ENCODE results near the gene VPS37B.

VPS37B gene

GRCh38 chr12:122887819-122888212 is 8.1 kb downstream of the VPS37B start:
- H3K4me1 ChIP-seq: peaks cover 0 to 71% (median 50%) of the 10 kb centered on the region in 4 donors
- intact Hi-C loops (cut with DNase I; ENCODE audit: low total_unique reads): no loop called here
- no peak overlapping the region for H3K27ac ChIP-seq
- DNase-seq: no peak
- no peak overlapping the region for H3K4me3 ChIP-seq
- no peaks in the 10 kb centered on the region for H3K9me3 ChIP-seq
- TF ChIP-seq, protein P1, sequence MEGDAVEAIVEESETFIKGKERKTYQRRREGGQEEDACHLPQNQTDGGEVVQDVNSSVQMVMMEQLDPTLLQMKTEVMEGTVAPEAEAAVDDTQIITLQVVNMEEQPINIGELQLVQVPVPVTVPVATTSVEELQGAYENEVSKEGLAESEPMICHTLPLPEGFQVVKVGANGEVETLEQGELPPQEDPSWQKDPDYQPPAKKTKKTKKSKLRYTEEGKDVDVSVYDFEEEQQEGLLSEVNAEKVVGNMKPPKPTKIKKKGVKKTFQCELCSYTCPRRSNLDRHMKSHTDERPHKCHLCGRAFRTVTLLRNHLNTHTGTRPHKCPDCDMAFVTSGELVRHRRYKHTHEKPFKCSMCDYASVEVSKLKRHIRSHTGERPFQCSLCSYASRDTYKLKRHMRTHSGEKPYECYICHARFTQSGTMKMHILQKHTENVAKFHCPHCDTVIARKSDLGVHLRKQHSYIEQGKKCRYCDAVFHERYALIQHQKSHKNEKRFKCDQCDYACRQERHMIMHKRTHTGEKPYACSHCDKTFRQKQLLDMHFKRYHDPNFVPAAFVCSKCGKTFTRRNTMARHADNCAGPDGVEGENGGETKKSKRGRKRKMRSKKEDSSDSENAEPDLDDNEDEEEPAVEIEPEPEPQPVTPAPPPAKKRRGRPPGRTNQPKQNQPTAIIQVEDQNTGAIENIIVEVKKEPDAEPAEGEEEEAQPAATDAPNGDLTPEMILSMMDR (IDR thresholded peaks at IDR 0.05): no peak
- H3K27me3 ChIP-seq: no peaks in the 10 kb centered on the region
- no peaks in the 10 kb centered on the region for H3K36me3 ChIP-seq

DNA sequence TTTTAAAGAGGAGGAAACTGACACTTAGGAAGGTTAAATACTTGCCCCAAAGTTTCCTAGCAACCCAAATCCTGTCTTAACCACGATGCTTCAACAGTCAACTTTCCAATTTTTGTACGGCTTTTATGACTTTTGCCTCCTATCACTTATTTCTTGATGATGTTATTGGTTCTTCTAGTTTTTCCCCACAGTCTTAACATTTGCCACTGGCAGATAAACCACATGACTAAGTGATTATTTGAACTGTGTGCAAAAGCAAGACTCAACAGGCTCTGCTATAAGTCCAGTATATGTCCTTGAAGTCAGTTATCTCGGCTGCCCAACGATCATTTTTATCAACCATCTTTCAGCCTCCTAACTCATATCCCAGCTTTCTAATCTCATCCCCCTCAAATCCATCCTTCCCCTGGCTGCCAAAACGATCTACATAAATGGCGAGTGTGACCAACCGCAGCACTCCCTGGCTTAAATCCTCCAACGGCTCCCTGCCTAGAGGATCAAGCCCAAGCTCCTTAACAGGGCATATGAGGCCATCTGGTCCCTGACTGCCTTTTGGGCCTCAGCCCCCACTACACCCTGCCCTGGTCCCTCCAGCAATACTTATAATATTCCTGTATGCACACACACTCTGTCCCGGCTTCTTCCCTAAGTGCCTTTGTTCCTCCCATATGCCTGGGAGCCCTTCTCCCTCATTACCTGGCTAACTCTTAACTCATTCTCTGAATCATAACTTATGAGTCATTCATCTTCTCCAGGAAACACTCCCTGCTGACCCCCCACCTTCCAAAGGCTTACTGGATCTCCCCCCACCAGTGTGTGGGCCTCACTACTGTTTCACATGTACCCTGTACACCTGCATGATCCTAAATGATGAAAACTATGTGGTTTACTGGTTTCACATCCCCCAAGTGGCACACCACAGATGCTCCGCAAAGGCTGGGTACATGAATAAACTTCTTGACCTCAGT is 8.8 kb downstream of the VPS37B start:
- intact Hi-C loops (cut with DNase I; ENCODE audit: low total_unique reads): no loop called here
- DNase-seq: no peak
- Histone ChIP-seq H3K27ac (no peak overlapping the region), H3K4me1 (peaks cover 0 to 65% (median 47%) of the 10 kb centered on the region in 4 donors), H3K36me3 (no peaks in the 10 kb centered on the region), H3K9me3 (no peaks in the 10 kb centered on the region), H3K4me3 (no peak overlapping the region), H3K27me3 (no peaks in the 10 kb centered on the region)
- TF ChIP-seq, protein P1 (IDR thresholded peaks at IDR 0.05): no peak

DNA sequence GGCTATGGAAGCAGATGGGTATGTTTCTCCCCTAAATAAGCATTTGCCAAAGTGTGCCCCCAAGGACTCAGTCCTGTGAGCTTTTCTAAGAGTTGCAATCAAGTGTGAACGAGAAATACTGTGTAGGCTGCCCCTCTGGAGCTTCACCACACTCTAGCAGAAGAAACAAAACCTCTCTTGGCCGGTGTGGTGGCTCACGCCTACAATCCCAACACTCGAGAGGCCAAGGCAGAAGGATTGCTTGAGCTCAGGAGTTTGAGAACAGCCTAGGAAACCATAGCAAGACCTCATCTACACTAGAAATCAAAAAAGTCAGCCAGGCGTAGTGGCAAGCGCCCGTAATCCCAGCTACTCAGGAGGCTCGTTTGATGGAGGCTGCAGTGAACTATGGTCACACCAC is 9.8 kb downstream of the VPS37B start:
- H3K27ac ChIP-seq: no peak overlapping the region
- no peaks in the 10 kb centered on the region for H3K27me3 ChIP-seq
- DNase-seq: no peak
- H3K36me3 ChIP-seq: no peaks in the 10 kb centered on the region
- H3K9me3 ChIP-seq: no peaks in the 10 kb centered on the region
- intact Hi-C loops (cut with DNase I; ENCODE audit: low total_unique reads): no loop called here
- no peak overlapping the region for H3K4me3 ChIP-seq
- TF ChIP-seq, protein P1 (IDR thresholded peaks at IDR 0.05): no peak
- H3K4me1 ChIP-seq: peaks cover 0 to 59% (median 43%) of the 10 kb centered on the region in 4 donors

GRCh38 chr12:122884860-122885259 is 11.1 kb downstream of the VPS37B start:
- intact Hi-C loops (cut with DNase I; ENCODE audit: low total_unique reads): no loop called here
- Histone ChIP-seq H3K27me3 (no peaks in the 10 kb centered on the region), H3K27ac (no peak overlapping the region), H3K36me3 (no peaks in the 10 kb centered on the region), H3K4me3 (no peak overlapping the region), H3K9me3 (no peaks in the 10 kb centered on the region), H3K4me1 (peaks cover 0 to 58% (median 45%) of the 10 kb centered on the region in 4 donors)
- no peak for DNase-seq
- TF ChIP-seq, protein P1 (IDR thresholded peaks at IDR 0.05): no peak

- intact Hi-C loops (cut with DNase I; ENCODE audit: low total_unique reads): no loop called here
- H3K27ac ChIP-seq: no peak overlapping the region
- no peaks in the 10 kb centered on the region for H3K9me3 ChIP-seq
- peaks cover 0 to 57% (median 41%) of the 10 kb centered on the region in 4 donors for H3K4me1 ChIP-seq
- TF ChIP-seq, protein P1 (IDR thresholded peaks at IDR 0.05): no peak
- no peak for DNase-seq
- H3K4me3 ChIP-seq: no peak overlapping the region
- no peaks in the 10 kb centered on the region for H3K36me3 ChIP-seq
- H3K27me3 ChIP-seq: no peaks in the 10 kb centered on the region
Measured at GRCh38 chr12:122884091-122884826, 11.7 kb downstream of the VPS37B start.
